ENCODE measurements around the gene C1QL2. TPM values are rescaled to one million over a fixed set of nuclear protein-coding genes. Genes with fewer than 3 reads are reported as not detected.
A peak's percentile ranks its signal among the peaks of the same experiment; 100 is the strongest.

Gene C1QL2
- total RNA-seq, 1 donor from 2014 or later = not detected

DNA sequence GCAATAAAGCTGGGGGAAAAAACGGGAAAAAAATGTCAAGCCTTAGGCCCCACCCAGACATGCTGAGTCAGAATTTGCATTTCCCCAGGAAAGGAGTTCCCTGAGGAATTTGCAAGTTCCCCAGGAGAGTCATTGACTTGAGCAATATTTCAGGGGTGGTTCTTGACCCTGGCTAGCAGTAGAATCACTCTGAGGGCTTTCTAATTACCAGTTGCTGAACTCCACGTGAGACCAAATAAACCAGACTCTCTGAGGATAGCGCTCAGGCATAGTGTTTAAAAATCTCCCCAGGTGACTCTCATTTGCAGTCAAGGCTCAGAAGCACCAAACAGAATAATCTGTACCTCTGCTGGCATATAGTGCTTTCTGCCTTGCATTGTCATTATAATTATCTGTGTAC lies 48.7 kb downstream of the C1QL2 start:
- DNase-seq (ENCODE audit: low read depth in 2 of 2) = no peak

DNA sequence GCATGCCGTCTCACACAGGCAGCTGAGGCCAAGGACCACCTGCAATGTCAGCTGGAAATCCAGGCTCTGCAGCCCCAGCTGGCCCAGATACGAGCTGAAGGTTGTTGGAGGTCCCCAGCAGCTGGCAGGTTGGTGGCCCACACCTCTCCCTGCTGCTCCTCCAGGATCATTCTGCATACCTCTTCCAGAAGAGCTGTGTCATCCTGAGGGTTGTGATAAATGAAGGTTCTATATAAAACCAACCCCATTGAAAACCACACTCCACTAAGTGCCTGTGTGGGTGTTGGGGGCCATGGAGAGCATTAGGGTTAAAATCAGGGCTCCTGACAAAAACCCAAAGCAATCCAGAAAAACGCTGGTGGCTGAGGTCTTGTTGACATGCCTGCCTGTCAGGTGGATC lies 50.4 kb downstream of the C1QL2 start:
- DNase-seq (ENCODE audit: low read depth in 2 of 2) = no peak

DNA sequence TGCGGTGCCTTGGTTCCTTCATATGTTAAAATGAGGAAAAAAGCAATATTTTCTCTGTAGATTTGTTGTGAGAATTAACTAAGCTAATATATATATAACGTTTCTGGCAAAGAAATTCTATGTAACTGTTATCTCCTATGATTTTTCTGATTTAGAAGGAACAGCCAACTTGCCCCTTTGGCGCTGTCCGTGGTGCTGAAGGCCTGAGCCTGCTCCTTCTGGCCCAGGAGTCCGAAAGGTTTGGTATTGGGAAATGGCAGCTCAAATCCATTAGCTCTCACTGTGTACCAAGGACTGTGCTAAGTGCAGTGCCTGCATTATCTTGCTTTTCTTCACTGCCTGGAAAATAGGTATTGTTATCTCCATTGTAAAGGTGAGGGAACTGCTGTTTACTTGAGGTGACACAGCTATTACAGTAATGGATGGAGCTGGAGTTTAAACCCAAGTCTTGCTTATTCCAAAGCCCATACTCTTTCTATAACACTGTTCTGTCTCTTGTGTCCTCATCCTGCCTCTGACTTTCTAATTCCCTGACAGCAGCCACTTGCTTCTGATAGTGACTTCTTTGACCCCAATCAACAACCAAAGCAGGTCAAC lies 52.2 kb downstream of the C1QL2 start:
- DNase-seq (ENCODE audit: low read depth in 2 of 2) = peak; percentile 47 to 50

Other genes with a start within 250 kb of the C1QL2 start
- gene MARCO, start 216.6 kb downstream of the C1QL2 start, total RNA-seq = not detected in 2 replicates
- gene STEAP3, start 65.1 kb upstream of the C1QL2 start, total RNA-seq = 4.6 and 7.2 TPM in 2 replicates
- gene C2orf76, start 208.1 kb upstream of the C1QL2 start, total RNA-seq = 8.1 and 12.7 TPM in 2 replicates
- 84.5 and 102 TPM in 2 replicates for gene DBI, start 208.2 kb upstream of the C1QL2 start, total RNA-seq

Measured in lung microvascular endothelial cell (primary cell).